Mesodermal cell (in vitro differentiated cells): Measurements from ENCODE around the gene OBP2A.

Experiments
- H3K27ac ChIP-seq: 2 replicates; pipeline ENCODE4 v1.7.0; 2013; ENCODE audit warnings: mild to moderate bottlenecking, low read depth, low read length, moderate library complexity; ENCODE audit not compliant: severe bottlenecking
- H3K36me3 ChIP-seq: 2 replicates; pipeline ENCODE4 v1.7.1; 2013; ENCODE audit warnings: mild to moderate bottlenecking, low read length, moderate library complexity; ENCODE audit not compliant: control insufficient read depth, insufficient read depth
- H3K4me1 ChIP-seq: one replicate; pipeline ENCODE4 v1.7.1; 2013; ENCODE audit warnings: mild to moderate bottlenecking, low read length; ENCODE audit not compliant: insufficient read depth, control insufficient read depth, poor library complexity, severe bottlenecking
- H3K4me3 ChIP-seq: 2 replicates; pipeline ENCODE4 v1.7.0; 2013; ENCODE audit warnings: low read length, control low read depth, mild to moderate bottlenecking; ENCODE audit not compliant: insufficient read depth, poor library complexity, severe bottlenecking; ENCODE audit errors: extremely low read depth
- H3K9me3 ChIP-seq: 2 replicates; pipeline ENCODE4 v1.7.1; 2013; ENCODE audit warnings: mild to moderate bottlenecking, low read length, moderate library complexity; ENCODE audit not compliant: control insufficient read depth
- WGBS, 2 experiments: methylation state at CpG; one replicate each; pipeline ENCODE4 v1.1.5; 2013; ENCODE audit warnings: missing lambda C conversion rate in 2 of 2; ENCODE audit not compliant: insufficient coverage in 2 of 2; 5-methylcytosine and 5-hydroxymethylcytosine counted together

Gene OBP2A

DNA sequence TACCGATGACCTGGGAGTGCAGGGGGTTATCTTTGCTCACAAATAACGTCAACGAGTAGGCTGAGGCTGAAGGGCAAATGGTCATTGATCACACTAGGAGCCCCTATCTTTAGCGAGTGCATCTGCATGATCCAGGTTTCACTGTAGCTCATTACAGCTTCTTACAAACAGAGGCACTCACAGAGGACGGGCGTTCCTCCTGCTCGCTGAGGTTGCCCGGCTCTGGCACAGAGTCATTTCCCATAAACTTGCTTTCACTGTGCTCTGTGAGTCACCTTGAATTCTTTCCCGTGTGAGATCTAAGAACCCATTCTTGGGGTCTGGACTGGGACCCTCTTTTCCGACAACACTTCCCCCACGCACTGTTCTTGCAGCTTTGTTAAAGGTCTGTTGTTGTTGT lies 13.7 kb downstream of the OBP2A start:
- 84 to 89% methylated on average over 9 of the region's 11 CpGs for WGBS, 2 experiments
- H3K4me1 ChIP-seq, result peaks cover 5% of the 10 kb centered on the region
- no peaks in the 10 kb centered on the region for H3K9me3 ChIP-seq
- no peak overlapping the region for H3K27ac ChIP-seq
- H3K36me3 ChIP-seq, result no peaks in the 10 kb centered on the region
- H3K4me3 ChIP-seq, result no peak overlapping the region

DNA sequence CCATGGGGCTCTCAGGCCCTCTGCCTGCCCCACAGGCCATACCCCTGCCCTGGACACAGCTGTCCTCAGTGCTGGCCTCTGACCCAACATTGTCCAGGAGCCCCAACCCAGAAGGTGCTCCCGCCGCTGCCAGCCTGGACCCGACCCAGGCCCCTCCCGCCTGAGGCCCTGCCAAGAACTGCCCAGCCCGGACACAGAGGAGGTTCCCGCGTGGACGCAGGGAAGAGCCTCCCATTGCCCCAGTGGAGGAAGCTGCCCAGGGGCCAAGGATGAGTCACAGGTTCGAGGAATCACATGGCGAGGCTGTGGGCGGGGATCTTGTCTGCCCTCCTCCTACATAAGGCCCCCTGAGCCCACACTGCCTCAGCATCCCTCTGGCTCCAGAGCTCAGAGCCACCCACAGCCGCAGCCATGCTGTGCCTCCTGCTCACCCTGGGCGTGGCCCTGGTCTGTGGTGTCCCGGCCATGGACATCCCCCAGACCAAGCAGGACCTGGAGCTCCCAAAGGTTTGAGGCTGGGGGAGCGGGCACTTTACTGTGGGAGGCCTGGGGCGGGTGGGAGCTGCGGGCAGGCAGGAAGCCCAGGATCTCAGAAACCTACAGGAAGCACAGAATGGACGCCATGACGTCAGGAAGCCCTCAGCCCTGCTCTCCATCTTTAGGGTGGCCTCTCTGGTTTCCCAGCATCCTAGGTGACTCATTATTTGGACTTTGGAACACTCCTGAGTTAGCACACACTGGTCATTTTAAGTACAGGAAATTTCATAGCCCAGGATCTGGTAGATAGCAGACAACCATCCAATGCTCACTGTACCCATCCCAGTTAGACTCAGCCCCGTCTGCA lies 15.7 kb downstream of the OBP2A start, which contains the start of gene PAEP:
Gene PAEP, plus strand, starts transcription at position 366 of the 844 bp plus-strand sequence.
- no peaks in the 10 kb centered on the region for H3K9me3 ChIP-seq
- no peak within 1 kb of the TSS for H3K4me3 ChIP-seq
- 87 to 92% methylated on average over 17 to 19 of the region's 20 CpGs for WGBS, 2 experiments
- no peak within 1 kb of the TSS for H3K27ac ChIP-seq
- H3K36me3 ChIP-seq, result no peaks in the 10 kb centered on the region
- H3K4me1 ChIP-seq, result peaks cover 5% of the 10 kb centered on the region

DNA sequence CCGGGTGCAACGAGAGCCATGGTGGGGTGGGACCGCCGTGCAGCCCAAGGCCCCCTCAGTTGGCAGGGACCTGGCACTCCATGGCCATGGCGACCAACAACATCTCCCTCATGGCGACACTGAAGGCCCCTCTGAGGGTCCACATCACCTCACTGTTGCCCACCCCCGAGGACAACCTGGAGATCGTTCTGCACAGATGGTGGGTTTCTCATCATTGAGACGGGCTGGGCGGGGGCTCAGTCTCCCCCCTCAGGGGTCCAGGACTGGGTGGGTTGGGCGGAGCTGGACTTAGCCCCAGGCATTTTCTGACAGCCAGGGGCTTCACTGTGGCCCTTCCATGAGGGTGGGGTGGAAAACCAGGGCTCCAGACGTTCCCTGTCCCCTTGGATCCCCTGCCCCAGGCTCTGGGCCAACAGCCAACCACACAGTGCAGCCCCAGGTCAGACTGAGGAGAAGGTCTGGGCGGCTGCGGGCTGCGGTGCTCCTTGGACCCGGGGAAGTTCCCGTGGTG lies 16.4 kb downstream of the OBP2A start:
- Histone ChIP-seq H3K27ac (no peak overlapping the region), H3K36me3 (no peaks in the 10 kb centered on the region), H3K4me1 (peaks cover 5% of the 10 kb centered on the region), H3K4me3 (no peak overlapping the region), H3K9me3 (no peaks in the 10 kb centered on the region)
- 92 to 93% methylated on average over 11 to 15 of the region's 17 CpGs for WGBS, 2 experiments

DNA sequence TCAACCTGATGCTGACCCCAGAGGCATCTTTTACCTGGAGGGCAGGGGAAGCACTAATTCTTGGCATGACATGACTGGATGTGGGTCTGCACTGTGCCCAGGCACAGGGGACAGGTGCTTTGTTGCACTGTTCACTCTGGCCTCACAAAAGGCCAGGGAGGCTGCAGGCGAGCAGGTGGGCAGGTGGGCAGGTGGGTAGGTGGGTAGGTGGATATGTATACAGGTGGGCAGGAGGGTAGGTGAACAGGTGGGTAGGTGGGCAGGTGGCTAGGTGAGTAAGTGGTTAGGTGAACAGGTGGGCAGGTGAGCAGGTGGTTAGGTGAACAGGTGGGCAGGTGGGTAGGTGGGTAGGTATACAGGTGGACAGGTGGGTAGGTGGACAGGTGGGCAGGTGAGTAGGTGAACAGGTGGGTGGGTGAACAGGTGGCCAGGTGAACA lies 17.1 kb downstream of the OBP2A start:
- no peaks in the 10 kb centered on the region for H3K36me3 ChIP-seq
- 57% methylated on average over 1 of the region's 1 CpG; no CpG with 5 or more reads in 1 of the 2 experiments for WGBS, 2 experiments
- no peak overlapping the region for H3K4me3 ChIP-seq
- no peak overlapping the region for H3K27ac ChIP-seq
- H3K9me3 ChIP-seq, result no peaks in the 10 kb centered on the region
- peaks cover 5% of the 10 kb centered on the region for H3K4me1 ChIP-seq

DNA sequence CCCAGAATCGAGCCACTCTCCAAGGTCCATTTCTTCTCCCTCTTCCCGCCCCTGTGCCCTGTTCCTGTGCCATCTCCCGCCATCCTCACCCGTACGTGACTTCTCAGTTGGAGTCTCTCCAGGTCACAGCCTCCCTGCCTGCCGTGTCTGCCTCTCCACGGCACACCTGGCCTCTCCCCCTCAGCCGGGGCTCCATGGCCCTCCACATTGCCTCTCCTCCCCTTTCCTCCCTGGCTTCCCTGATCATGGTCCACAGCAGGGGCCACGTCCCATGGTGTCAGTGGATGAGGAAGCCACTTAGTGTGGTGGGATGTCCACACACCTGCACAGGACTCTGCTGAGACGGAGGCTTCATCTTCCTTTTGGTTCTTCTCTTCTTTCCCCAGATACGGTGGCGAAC lies 17.9 kb downstream of the OBP2A start:
- WGBS, 2 experiments, result 88 to 91% methylated on average over 8 to 9 of the region's 12 CpGs

DNA sequence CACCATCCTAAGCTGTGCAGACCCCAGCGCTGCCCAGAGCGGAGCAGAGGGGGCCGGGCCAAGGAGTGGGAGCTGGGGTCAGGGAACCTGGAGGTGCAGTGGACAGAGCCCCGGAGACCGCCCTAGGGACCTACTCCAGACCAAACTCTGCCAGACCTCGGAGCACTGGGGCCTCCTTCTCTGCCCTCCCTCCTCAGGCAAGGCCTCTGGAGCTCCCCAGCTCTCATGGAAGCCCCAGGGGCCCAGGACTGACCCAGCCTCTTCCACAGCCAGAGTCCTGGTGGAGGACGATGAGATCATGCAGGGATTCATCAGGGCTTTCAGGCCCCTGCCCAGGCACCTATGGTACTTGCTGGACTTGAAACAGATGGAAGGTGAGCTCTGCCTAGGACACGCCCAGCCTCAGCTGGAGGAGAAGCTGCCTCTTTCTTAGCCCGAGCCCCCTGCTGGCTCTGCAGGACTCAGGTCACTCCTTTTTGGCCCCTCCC lies 19.3 kb downstream of the OBP2A start:
- no peaks in the 10 kb centered on the region for H3K36me3 ChIP-seq
- H3K27ac ChIP-seq, result no peak overlapping the region
- no peak overlapping the region for H3K4me3 ChIP-seq
- H3K4me1 ChIP-seq, result no peaks in the 10 kb centered on the region
- WGBS, 2 experiments, result 85 to 97% methylated on average over 4 to 9 of the region's 9 CpGs
- peaks cover 9% of the 10 kb centered on the region for H3K9me3 ChIP-seq

More for the DNA sequence above, 17.9 kb downstream of the OBP2A start:
- Histone ChIP-seq H3K9me3 (peaks cover 2% of the 10 kb centered on the region), H3K4me3 (no peak overlapping the region), H3K4me1 (peaks cover 5% of the 10 kb centered on the region), H3K36me3 (no peaks in the 10 kb centered on the region), H3K27ac (no peak overlapping the region)

DNA sequence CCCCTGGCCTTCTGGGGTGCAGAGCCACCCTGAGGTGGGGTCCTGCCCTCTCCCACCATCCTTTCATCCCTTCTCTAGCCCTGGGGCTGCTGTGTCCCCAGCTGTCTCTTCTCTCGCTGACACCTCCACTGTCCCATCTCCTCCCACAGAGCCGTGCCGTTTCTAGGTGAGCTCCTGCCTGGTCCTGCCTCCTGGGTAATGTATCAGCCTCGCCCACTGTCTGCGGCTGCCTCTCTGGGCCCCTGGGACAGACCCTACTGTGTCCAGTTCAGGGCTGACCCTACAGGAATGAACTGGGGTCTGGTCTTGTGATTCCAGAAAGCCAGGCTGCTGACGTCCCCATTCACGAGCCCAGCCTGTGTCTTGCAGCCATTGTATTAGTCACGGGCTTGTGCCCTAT lies 19.7 kb downstream of the OBP2A start:
- no peak overlapping the region for H3K27ac ChIP-seq
- no peak overlapping the region for H3K4me3 ChIP-seq
- 90 to 94% methylated on average over 5 to 7 of the region's 8 CpGs for WGBS, 2 experiments
- no peaks in the 10 kb centered on the region for H3K36me3 ChIP-seq
- H3K4me1 ChIP-seq, result no peaks in the 10 kb centered on the region
- peaks cover 9% of the 10 kb centered on the region for H3K9me3 ChIP-seq

DNA sequence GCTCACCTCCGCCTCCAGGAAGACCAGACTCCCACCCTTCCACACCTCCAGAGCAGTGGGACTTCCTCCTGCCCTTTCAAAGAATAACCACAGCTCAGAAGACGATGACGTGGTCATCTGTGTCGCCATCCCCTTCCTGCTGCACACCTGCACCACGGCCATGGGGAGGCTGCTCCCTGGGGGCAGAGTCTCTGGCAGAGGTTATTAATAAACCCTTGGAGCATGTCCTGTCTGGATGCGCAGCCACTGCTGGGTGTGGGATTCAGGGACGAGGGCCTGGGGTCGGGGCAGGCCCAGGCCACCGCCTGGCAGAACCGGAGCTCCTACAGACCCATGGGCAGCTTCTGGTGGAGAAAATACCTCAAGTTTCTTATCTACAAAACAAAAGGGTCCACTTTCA lies 20.6 kb downstream of the OBP2A start:
- H3K27ac ChIP-seq, result no peak overlapping the region
- H3K9me3 ChIP-seq, result peaks cover 9% of the 10 kb centered on the region
- H3K4me1 ChIP-seq, result no peaks in the 10 kb centered on the region
- H3K36me3 ChIP-seq, result no peaks in the 10 kb centered on the region
- H3K4me3 ChIP-seq, result no peak overlapping the region
- 88 to 99% methylated on average over 8 to 10 of the region's 10 CpGs for WGBS, 2 experiments

DNA sequence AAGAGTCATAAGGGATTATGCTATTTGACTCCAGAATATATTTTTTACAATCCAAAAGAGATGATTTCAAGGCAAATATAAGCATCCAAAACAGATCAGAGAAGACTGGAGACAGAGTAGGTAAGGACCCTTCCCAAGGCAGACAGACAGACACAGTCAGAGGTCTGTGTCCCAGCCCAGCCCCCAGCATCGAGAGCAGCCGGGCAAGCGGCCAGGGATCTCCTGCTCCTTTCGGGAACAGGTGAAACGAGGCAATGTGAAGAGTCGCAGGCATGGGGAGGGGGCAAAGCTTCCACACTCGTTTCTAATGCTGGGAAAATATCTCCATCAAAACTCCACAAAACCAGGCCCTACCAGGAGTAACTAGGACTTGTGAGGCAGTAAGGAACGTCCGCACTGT lies 21.4 kb downstream of the OBP2A start:
- Histone ChIP-seq H3K4me3 (no peak overlapping the region), H3K36me3 (no peaks in the 10 kb centered on the region), H3K9me3 (peaks cover 9% of the 10 kb centered on the region), H3K4me1 (no peaks in the 10 kb centered on the region), H3K27ac (no peak overlapping the region)
- WGBS, 2 experiments, result 82 to 87% methylated on average over 6 to 8 of the region's 9 CpGs

DNA sequence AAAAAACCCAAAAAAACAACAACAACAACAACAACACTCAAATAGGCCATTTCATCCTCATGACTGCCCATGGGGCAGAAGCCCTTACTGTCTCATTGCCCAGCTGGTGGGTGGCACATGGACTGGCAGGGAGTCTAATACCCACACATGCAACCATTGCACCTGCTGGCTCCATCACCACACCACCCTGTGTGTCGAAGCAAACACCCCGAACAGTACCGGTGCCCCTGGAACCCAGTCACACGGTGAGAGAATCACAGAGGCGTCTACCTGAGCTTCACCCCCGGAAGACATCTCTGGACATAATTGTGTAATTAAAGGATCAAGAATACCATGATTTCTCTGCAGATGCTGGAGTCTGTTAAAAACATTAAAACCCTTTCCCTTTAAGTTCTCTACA lies 22.1 kb downstream of the OBP2A start:
- H3K27ac ChIP-seq, result no peak overlapping the region
- peaks cover 9% of the 10 kb centered on the region for H3K9me3 ChIP-seq
- H3K4me3 ChIP-seq, result no peak overlapping the region
- no peaks in the 10 kb centered on the region for H3K4me1 ChIP-seq
- H3K36me3 ChIP-seq, result no peaks in the 10 kb centered on the region
- 84 to 97% methylated on average over 4 of the region's 6 CpGs for WGBS, 2 experiments

DNA sequence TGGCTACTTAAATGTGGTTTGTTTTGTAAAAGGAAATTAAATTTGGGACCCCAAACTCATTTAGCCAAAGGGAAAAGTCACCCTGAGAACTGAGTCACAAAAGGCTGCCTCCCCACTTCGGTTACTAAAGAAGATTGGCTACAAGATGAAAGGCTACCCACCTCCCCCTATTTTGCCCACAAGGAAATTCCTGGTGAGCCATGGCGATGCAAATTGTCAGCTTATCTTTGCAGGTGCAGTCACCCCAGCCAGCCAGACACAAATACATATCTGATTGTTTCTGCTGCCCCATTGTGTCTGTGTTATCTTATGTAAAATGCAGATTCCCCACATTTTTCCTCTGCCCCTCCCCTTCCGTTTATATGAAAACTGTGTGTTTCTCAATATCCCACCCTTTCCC lies 24.5 kb downstream of the OBP2A start:
- H3K4me3 ChIP-seq, result no peak overlapping the region
- 13 to 52% methylated on average over 1 to 2 of the region's 3 CpGs for whole genome bisulfite sequencing, 2 experiments
- no peaks in the 10 kb centered on the region for H3K36me3 ChIP-seq
- H3K9me3 ChIP-seq, result peaks cover 9% of the 10 kb centered on the region
- H3K27ac ChIP-seq, result no peak overlapping the region
- H3K4me1 ChIP-seq, result no peaks in the 10 kb centered on the region
